Adrenal gland (tissue), 5 donors: Measurements from ENCODE around the gene MANEAL.

Experiments used
- CTCF ChIP-seq, 6 experiments: fragments of 450-650 bp in 4 of 6; fragments of 200-600 bp in 2 of 6; sonication (generic) in 1 of 6; IDR thresholded peaks; 1 replicate in 5 of 6; 2 replicates in 1 of 6; pipeline versions ENCODE4 v1.5.1 to v1.8.0; 2016 to 2021; ENCODE audit warnings: antibody characterized with exemption in 6 of 6, mild to moderate bottlenecking in 2 of 6, moderate library complexity in 1 of 6
- POLR2A ChIP-seq, 2 donors: fragments of 450-650 bp; IDR thresholded peaks; one replicate each; pipeline ENCODE4 v1.6.1; 2017; ENCODE audit warnings: antibody characterized with exemption in 2 of 2, mild to moderate bottlenecking in 2 of 2, moderate library complexity in 1 of 2
- donor health status: DM: no; HTN: no; CAD: no.

GRCh38 chr1:37807555-37808368 lies 14.1 kb downstream of the MANEAL start, which contains the start of the genes C1orf122 and YRDC:
- TF ChIP-seq CTCF (IDR thresholded peaks at IDR 0.05) = no peak
- peak; percentile 76 to 84 for TF ChIP-seq POLR2A (IDR thresholded peaks at IDR 0.05)
